WTC11 (cell line): ENCODE results near the gene AGPAT3. TPM values are rescaled to one million over a fixed set of nuclear protein-coding genes. Genes with fewer than 3 reads are reported as not detected.

Experiments used
- ATAC-seq: fragments of 200-7000 bp; cut with Tn5 transposase; 2 replicates; pipeline ENCODE4 v1.10.0; 2021; ENCODE audit warnings: mild to moderate bottlenecking, moderate library complexity
- CTCF ChIA-PET: fragments of 300-600 bp; sonication (Branson Sonifier 250); formaldehyde crosslinking; loops from one replicate; lab custom pipeline; 2021; ENCODE audit warnings: antibody characterized with exemption; lab: Charles Lee
- POLR2A ChIA-PET: fragments of 350-600 bp; sonication (Branson Sonifier 250); formaldehyde crosslinking; loops from one replicate; lab custom pipeline; 2021; ENCODE audit warnings: antibody characterized with exemption; lab: Charles Lee
- DNase-seq: peaks from one replicate; pipeline ENCODE4 v3.0.0; 2021; ENCODE audit warnings: low spot score
- H3K27ac Mint-ChIP-seq: 2 replicates; pipeline ENCODE4 v1.8.0; 2021; ENCODE audit warnings: mixed read lengths
- H3K27me3 Mint-ChIP-seq: 2 replicates; pipeline ENCODE4 v1.8.0; 2021; ENCODE audit warnings: low read depth, mild to moderate bottlenecking, moderate library complexity, mixed read lengths
- H3K36me3 Mint-ChIP-seq: 2 replicates; pipeline ENCODE4 v1.8.0; 2021; ENCODE audit warnings: mixed read lengths
- H3K4me1 Mint-ChIP-seq: 2 replicates; pipeline ENCODE4 v1.8.0; 2022; ENCODE audit warnings: mixed read lengths
- H3K4me3 Mint-ChIP-seq: 2 replicates; pipeline ENCODE4 v1.8.0; 2021; ENCODE audit warnings: mild to moderate bottlenecking, moderate library complexity, mixed read lengths
- H3K9me3 Mint-ChIP-seq: 2 replicates; pipeline ENCODE4 v1.8.0; 2021; ENCODE audit warnings: mixed read lengths
- AFF4 ChIP-seq: sonication (generic); formaldehyde crosslinking; IDR thresholded peaks from 2 replicates; pipeline ENCODE4 v1.8.1; 2023; ENCODE audit warnings: mild to moderate bottlenecking, missing genetic modification reagents, borderline replicate concordance
- AR ChIP-seq: fragments of 250-450 bp; sonication (Bioruptor Pico); IDR thresholded peaks from 2 replicates; pipeline ENCODE4 v1.9.0; 2021; ENCODE audit warnings: mild to moderate bottlenecking
- CBFB ChIP-seq: sonication (generic); formaldehyde crosslinking; IDR thresholded peaks from 2 replicates; pipeline ENCODE4 v1.8.1; 2022; ENCODE audit warnings: mild to moderate bottlenecking, low read depth, missing genetic modification reagents
- EMX1 ChIP-seq: fragments of 250-450 bp; sonication (Bioruptor Pico); IDR thresholded peaks from 2 replicates; pipeline ENCODE4 v1.8.0; 2021; ENCODE audit warnings: mild to moderate bottlenecking
- ERG ChIP-seq: fragments of 250-450 bp; sonication (Bioruptor Pico); IDR thresholded peaks from 2 replicates; pipeline ENCODE4 v1.8.0; 2021; ENCODE audit warnings: mild to moderate bottlenecking
- FOXP4 ChIP-seq: sonication (generic); formaldehyde crosslinking; IDR thresholded peaks from 2 replicates; pipeline ENCODE4 v1.8.0; 2022; ENCODE audit warnings: mild to moderate bottlenecking, missing genetic modification reagents
- JUN ChIP-seq: sonication (generic); formaldehyde crosslinking; IDR thresholded peaks from 2 replicates; pipeline ENCODE4 v1.8.0; 2023; ENCODE audit warnings: mild to moderate bottlenecking, missing genetic modification reagents
- NFATC4 ChIP-seq: fragments of 250-450 bp; sonication (Bioruptor Pico); IDR thresholded peaks from 2 replicates; pipeline ENCODE4 v1.9.0; 2021; ENCODE audit warnings: mild to moderate bottlenecking
- PRDM15 ChIP-seq: sonication (generic); formaldehyde crosslinking; IDR thresholded peaks from 2 replicates; pipeline ENCODE4 v1.8.0; 2022; ENCODE audit warnings: missing genetic modification reagents
- SMAD4 ChIP-seq: sonication (generic); formaldehyde crosslinking; IDR thresholded peaks from 2 replicates; pipeline ENCODE4 v1.8.0; 2022; ENCODE audit warnings: mild to moderate bottlenecking, missing genetic modification reagents
- TCF7 ChIP-seq: sonication (generic); formaldehyde crosslinking; IDR thresholded peaks from 2 replicates; pipeline ENCODE4 v1.8.0; 2022; ENCODE audit warnings: mild to moderate bottlenecking, low read depth, missing genetic modification reagents, moderate library complexity
- ZNF232 ChIP-seq: sonication (generic); formaldehyde crosslinking; IDR thresholded peaks from 2 replicates; pipeline ENCODE4 v1.8.0; 2022; ENCODE audit warnings: mild to moderate bottlenecking, missing genetic modification reagents
- ZNF281 ChIP-seq: sonication (generic); formaldehyde crosslinking; IDR thresholded peaks from 2 replicates; pipeline ENCODE4 v1.8.0; 2023; ENCODE audit warnings: mild to moderate bottlenecking, missing genetic modification reagents
- ZNF532 ChIP-seq: fragments of 250-450 bp; sonication (Bioruptor Pico); IDR thresholded peaks from 2 replicates; pipeline ENCODE4 v1.9.0; 2021; ENCODE audit warnings: mild to moderate bottlenecking, borderline replicate concordance
- total RNA-seq: library from RNA; stranded (reverse); gene quantifications from 3 replicates; pipeline ENCODE4 v1.2.3, GENCODE V29; 2021

Gene AGPAT3
- total RNA-seq, 1 experiment from 2014 or later = 5.6 TPM

- peak overlapping the region; percentile 64; the same call in 1 of the 2 replicates for H3K27ac Mint-ChIP-seq
- peaks cover 6% of the 10 kb centered on the region; the same call in 1 of the 2 replicates for H3K36me3 Mint-ChIP-seq
- no peaks in the 10 kb centered on the region for H3K27me3 Mint-ChIP-seq
- H3K9me3 Mint-ChIP-seq = peaks cover 7% of the 10 kb centered on the region
- no peak for DNase-seq
- TF ChIP-seq ERG (CRISPR knock-in tag) = no peak
- no peak for TF ChIP-seq FOXP4
- TF ChIP-seq NFATC4 = no peak
- TF ChIP-seq SMAD4 (CRISPR knock-in tag) = no peak
- no peak for TF ChIP-seq ZNF532
- TF ChIP-seq EMX1 (CRISPR knock-in tag) = no peak
- no peak for TF ChIP-seq TCF7
- no peak for TF ChIP-seq AR (CRISPR knock-in tag)
- no peak for TF ChIP-seq PRDM15 (CRISPR knock-in tag)
- no peak for TF ChIP-seq ZNF281 (CRISPR knock-in tag)
- no peak for TF ChIP-seq ZNF232 (CRISPR knock-in tag)
- TF ChIP-seq AFF4 (CRISPR knock-in tag) = no peak
- no peak for TF ChIP-seq JUN (CRISPR knock-in tag)
- no peak for TF ChIP-seq CBFB (CRISPR knock-in tag)
- TF ChIP-seq, all 79 proteins: peak for 0
- ATAC-seq = peak; percentile 68
- ChIA-PET CTCF (interaction anchor here (1.0 kb wide), 1 partner anchor 47 kb away, joined by 3 read pairs; no protein-coding TSS in a partner anchor), POLR2A (no interaction called here)
- no peak overlapping the region for H3K4me3 Mint-ChIP-seq
- peaks cover 39% of the 10 kb centered on the region for H3K4me1 Mint-ChIP-seq
These were observed 159.9 kb downstream of the AGPAT3 start for GRCh38 chr21:44024887-44025353.
